ENCODE measurements around the gene EBF3. TPM values are rescaled to one million over a fixed set of nuclear protein-coding genes. Genes with fewer than 3 reads are reported as not detected.

Gene EBF3
- total RNA-seq, 1 experiment from 2014 or later, result 0.12 TPM

DNA sequence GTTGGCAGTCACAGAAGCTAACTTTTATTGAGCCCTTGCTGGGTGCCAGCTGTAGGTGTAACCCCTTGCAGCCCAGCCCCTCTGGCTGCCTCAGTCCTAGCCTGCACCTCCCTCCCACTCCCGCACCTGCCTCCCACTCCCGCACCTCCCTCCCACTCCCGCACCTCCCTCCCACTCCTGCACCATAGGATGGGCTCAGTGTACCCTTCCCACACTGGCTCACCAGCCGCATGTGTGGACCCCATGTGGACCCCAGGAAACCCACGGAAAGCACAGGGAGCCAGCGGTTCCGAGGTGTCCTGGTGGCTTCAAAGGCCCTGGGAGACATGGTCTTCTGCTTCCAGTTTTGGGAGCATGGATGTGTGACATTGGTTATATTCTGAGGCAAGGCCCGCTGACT is 132.9 kb downstream of the EBF3 start:
- no peaks in the 10 kb centered on the region for H3K4me1 ChIP-seq (ENCODE audit: control insufficient read depth in 1 of 2, insufficient read depth in 2 of 2, low read length in 2 of 2)
- H3K9me2 ChIP-seq (ENCODE audit: insufficient read depth), result no peaks in the 10 kb centered on the region
- H3K36me3 ChIP-seq (ENCODE audit: control insufficient read depth in 1 of 2, insufficient read depth in 2 of 2, low read length in 2 of 2), result no peaks in the 10 kb centered on the region
- CTCF ChIA-PET, result no interaction called here
- H2AFZ ChIP-seq (ENCODE audit: low read depth, low read length, poor library complexity, severe bottlenecking), result no peak overlapping the region
- no peak overlapping the region for H3K27ac ChIP-seq (ENCODE audit: low read depth, low read length)
- H3K27me3 ChIP-seq (ENCODE audit: insufficient read depth, low read length), result no peaks in the 10 kb centered on the region
- H4K20me1 ChIP-seq (ENCODE audit: insufficient read depth), result no peaks in the 10 kb centered on the region
- BruUV-seq (replicated peaks), result no TSS peak
- no peak overlapping the region for H3K4me3 ChIP-seq (replicated peaks in 1 of 2; ENCODE audit: low read depth in 1 of 2, low read length in 2 of 2)
- intact Hi-C loops (cut with micrococcal nuclease), result no loop called here
- POLR2A ChIA-PET, result no interaction called here
- no peak for ATAC-seq
- H3K79me2 ChIP-seq (ENCODE audit: insufficient read depth, low read length), result no peaks in the 10 kb centered on the region
- RAD21 ChIA-PET (ENCODE audit: low non-redundant PET in 1 of 2, low total read pairs in 2 of 2, uncharacterized antibody in 2 of 2, unreplicated experiment in 2 of 2), result no interaction called here
- no peak for DNase-seq (ENCODE audit: low read depth, low spot score)
- TF ChIP-seq CBX3 (IDR thresholded peaks at IDR 0.05; ENCODE audit: low read depth) (no peak), EZH2 (IDR thresholded peaks at IDR 0.05) (no peak), RAD21 (IDR thresholded peaks at IDR 0.05; ENCODE audit: low read depth) (no peak), ELF1 (IDR thresholded peaks at IDR 0.05; ENCODE audit: borderline replicate concordance, low read depth) (no peak), FOSL1 (IDR thresholded peaks at IDR 0.05; ENCODE audit: low read depth) (no peak), EGR1 (IDR thresholded peaks at IDR 0.05; ENCODE audit: low read depth) (no peak), ZBTB33 (IDR thresholded peaks at IDR 0.05; ENCODE audit: extremely low read depth, insufficient replicate concordance, low read length) (no peak), SP1 (IDR thresholded peaks at IDR 0.05; ENCODE audit: low read depth) (no peak), TCF7L2 (IDR thresholded peaks at IDR 0.05; ENCODE audit: borderline replicate concordance, extremely low read depth, insufficient read depth, insufficient read length) (no peak), CEBPB (IDR thresholded peaks at IDR 0.05; ENCODE audit: low read depth) (no peak), MAX (IDR thresholded peaks at IDR 0.05) (no peak), REST (IDR thresholded peaks at IDR 0.05; ENCODE audit: low read depth) (no peak), SIN3A (IDR thresholded peaks at IDR 0.05; ENCODE audit: low read depth) (no peak), ZNF274 (IDR thresholded peaks at IDR 0.05; ENCODE audit: low read depth, low read length) (no peak), SRF (IDR thresholded peaks at IDR 0.05; ENCODE audit: low read depth) (no peak), JUND (IDR thresholded peaks at IDR 0.05) (no peak), EZH2phosphoT487 (IDR thresholded peaks at IDR 0.05; ENCODE audit: borderline replicate concordance) (no peak)
- TF ChIP-seq, protein P1, sequence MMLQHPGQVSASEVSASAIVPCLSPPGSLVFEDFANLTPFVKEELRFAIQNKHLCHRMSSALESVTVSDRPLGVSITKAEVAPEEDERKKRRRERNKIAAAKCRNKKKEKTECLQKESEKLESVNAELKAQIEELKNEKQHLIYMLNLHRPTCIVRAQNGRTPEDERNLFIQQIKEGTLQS (IDR thresholded peaks at IDR 0.05), result no peak
- TF ChIP-seq, protein P2, sequence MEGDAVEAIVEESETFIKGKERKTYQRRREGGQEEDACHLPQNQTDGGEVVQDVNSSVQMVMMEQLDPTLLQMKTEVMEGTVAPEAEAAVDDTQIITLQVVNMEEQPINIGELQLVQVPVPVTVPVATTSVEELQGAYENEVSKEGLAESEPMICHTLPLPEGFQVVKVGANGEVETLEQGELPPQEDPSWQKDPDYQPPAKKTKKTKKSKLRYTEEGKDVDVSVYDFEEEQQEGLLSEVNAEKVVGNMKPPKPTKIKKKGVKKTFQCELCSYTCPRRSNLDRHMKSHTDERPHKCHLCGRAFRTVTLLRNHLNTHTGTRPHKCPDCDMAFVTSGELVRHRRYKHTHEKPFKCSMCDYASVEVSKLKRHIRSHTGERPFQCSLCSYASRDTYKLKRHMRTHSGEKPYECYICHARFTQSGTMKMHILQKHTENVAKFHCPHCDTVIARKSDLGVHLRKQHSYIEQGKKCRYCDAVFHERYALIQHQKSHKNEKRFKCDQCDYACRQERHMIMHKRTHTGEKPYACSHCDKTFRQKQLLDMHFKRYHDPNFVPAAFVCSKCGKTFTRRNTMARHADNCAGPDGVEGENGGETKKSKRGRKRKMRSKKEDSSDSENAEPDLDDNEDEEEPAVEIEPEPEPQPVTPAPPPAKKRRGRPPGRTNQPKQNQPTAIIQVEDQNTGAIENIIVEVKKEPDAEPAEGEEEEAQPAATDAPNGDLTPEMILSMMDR (IDR thresholded peaks at IDR 0.05 in 2 of 3, conservative IDR thresholded peaks at IDR 0.05 in 1 of 3; ENCODE audit: borderline replicate concordance in 1 of 3, insufficient read depth in 1 of 3, low read depth in 2 of 3, low read length in 2 of 3), result no peak
- no peak overlapping the region for H3K4me2 ChIP-seq (ENCODE audit: low read length)
- H3K9ac ChIP-seq (ENCODE audit: low read length), result no peak overlapping the region
- no peaks in the 10 kb centered on the region for H3K9me3 ChIP-seq (ENCODE audit: control insufficient read depth in 1 of 2, insufficient read depth in 1 of 2, low read depth in 1 of 2, low read length in 2 of 2)

All from HCT116 (cell line).